ENCODE data around the gene FZD10.

DNA sequence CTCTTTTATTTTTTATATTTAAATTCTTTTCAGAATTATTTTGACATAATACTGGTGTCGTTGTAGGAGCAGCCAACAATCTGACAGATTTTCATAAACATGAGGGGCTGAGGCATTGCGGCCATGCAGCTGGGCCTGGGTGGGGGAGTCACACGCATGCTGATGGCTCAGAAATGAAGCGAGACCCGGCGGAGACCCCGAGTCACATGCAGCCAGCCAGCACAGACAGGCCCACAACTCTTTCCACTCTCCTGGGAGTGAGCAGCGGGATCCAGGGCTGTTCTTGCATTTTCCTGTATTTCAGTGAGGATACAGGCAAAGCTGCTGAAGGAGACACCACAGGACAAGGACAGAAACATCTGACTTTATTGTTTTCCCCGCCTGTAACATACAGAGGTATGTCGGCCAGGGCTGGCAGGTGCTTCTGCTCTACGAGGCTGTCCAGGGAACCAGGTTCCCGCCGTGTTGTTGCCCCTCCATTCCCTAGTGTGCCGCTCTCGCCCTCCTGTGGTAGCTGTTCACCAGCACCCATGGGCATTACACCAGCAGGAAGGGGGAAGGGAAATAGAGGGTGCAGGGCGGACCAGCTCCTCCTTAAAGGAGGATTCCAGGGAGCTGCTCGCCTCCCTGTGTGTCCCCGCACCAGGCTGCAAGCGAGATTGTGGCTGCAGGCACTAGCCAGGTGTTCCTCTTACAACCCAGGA lies 30.5 kb downstream of the FZD10 start:
- TF ChIP-seq, protein P1, sequence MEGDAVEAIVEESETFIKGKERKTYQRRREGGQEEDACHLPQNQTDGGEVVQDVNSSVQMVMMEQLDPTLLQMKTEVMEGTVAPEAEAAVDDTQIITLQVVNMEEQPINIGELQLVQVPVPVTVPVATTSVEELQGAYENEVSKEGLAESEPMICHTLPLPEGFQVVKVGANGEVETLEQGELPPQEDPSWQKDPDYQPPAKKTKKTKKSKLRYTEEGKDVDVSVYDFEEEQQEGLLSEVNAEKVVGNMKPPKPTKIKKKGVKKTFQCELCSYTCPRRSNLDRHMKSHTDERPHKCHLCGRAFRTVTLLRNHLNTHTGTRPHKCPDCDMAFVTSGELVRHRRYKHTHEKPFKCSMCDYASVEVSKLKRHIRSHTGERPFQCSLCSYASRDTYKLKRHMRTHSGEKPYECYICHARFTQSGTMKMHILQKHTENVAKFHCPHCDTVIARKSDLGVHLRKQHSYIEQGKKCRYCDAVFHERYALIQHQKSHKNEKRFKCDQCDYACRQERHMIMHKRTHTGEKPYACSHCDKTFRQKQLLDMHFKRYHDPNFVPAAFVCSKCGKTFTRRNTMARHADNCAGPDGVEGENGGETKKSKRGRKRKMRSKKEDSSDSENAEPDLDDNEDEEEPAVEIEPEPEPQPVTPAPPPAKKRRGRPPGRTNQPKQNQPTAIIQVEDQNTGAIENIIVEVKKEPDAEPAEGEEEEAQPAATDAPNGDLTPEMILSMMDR (conservative IDR thresholded peaks at IDR 0.05) = no peak
- no peak for TF ChIP-seq EZH2 (IDR thresholded peaks at IDR 0.05; ENCODE audit: low read depth)
